HL-60 (cell line): ENCODE results near the gene AGAP1.

Experiments
- POLR2AphosphoS5 ChIP-seq: IDR thresholded peaks from 2 replicates; pipeline ENCODE4 v1.6.1; 2012; ENCODE audit warnings: low read depth
- SPI1 ChIP-seq: IDR thresholded peaks from 2 replicates; pipeline ENCODE4 v1.6.1; 2012; ENCODE audit warnings: low read depth, mild to moderate bottlenecking, borderline replicate concordance
- TF ChIP-seq, protein P1 (sequence below): IDR thresholded peaks from one replicate; pipeline ENCODE4 v1.5.1; 2011; ENCODE audit warnings: low read length, control low read depth, inconsistent platforms; ENCODE audit not compliant: insufficient read depth
- TF ChIP-seq, protein P2 (sequence below): IDR thresholded peaks from 2 replicates; pipeline ENCODE4 v1.6.1; 2012; ENCODE audit warnings: low read depth; ENCODE audit not compliant: insufficient replicate concordance

DNA sequence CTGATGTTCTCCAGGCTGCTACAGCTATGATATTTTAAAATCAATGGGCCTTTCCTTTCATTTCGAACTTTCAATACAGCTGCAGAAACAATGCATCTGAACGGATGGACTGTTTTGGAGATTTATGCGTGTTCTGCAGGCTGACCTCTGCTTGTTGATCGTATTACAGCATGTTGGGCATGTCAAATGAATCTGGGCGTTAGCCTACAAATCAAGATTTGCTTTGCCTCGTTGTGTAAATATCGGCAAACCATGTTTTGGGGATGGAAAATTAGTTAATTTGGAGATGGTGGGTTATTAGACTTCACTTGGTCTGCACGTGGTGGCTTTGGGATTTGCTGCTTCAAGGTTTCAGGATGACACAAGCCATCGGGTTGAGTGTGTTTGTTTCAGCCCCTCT lies 129.3 kb downstream of the AGAP1 start:
- TF ChIP-seq, protein P1, sequence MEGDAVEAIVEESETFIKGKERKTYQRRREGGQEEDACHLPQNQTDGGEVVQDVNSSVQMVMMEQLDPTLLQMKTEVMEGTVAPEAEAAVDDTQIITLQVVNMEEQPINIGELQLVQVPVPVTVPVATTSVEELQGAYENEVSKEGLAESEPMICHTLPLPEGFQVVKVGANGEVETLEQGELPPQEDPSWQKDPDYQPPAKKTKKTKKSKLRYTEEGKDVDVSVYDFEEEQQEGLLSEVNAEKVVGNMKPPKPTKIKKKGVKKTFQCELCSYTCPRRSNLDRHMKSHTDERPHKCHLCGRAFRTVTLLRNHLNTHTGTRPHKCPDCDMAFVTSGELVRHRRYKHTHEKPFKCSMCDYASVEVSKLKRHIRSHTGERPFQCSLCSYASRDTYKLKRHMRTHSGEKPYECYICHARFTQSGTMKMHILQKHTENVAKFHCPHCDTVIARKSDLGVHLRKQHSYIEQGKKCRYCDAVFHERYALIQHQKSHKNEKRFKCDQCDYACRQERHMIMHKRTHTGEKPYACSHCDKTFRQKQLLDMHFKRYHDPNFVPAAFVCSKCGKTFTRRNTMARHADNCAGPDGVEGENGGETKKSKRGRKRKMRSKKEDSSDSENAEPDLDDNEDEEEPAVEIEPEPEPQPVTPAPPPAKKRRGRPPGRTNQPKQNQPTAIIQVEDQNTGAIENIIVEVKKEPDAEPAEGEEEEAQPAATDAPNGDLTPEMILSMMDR, result no peak
- TF ChIP-seq POLR2AphosphoS5, result no peak
- no peak for TF ChIP-seq SPI1
- TF ChIP-seq, protein P2, sequence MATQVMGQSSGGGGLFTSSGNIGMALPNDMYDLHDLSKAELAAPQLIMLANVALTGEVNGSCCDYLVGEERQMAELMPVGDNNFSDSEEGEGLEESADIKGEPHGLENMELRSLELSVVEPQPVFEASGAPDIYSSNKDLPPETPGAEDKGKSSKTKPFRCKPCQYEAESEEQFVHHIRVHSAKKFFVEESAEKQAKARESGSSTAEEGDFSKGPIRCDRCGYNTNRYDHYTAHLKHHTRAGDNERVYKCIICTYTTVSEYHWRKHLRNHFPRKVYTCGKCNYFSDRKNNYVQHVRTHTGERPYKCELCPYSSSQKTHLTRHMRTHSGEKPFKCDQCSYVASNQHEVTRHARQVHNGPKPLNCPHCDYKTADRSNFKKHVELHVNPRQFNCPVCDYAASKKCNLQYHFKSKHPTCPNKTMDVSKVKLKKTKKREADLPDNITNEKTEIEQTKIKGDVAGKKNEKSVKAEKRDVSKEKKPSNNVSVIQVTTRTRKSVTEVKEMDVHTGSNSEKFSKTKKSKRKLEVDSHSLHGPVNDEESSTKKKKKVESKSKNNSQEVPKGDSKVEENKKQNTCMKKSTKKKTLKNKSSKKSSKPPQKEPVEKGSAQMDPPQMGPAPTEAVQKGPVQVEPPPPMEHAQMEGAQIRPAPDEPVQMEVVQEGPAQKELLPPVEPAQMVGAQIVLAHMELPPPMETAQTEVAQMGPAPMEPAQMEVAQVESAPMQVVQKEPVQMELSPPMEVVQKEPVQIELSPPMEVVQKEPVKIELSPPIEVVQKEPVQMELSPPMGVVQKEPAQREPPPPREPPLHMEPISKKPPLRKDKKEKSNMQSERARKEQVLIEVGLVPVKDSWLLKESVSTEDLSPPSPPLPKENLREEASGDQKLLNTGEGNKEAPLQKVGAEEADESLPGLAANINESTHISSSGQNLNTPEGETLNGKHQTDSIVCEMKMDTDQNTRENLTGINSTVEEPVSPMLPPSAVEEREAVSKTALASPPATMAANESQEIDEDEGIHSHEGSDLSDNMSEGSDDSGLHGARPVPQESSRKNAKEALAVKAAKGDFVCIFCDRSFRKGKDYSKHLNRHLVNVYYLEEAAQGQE, result no peak
